SW 1271 (cell line): ENCODE results near the gene FANCC.
"Not testable (repeated sequence)": the region's sequence is repeated elsewhere in the genome, so short reads cannot be mapped to it uniquely, and the experiment has no call there.

Experiments used
- DNase-seq, 2 experiments: peaks; one replicate each; lab custom pipeline; 2025; lab: John Stamatoyannopoulos, UW

Gene FANCC

DNA sequence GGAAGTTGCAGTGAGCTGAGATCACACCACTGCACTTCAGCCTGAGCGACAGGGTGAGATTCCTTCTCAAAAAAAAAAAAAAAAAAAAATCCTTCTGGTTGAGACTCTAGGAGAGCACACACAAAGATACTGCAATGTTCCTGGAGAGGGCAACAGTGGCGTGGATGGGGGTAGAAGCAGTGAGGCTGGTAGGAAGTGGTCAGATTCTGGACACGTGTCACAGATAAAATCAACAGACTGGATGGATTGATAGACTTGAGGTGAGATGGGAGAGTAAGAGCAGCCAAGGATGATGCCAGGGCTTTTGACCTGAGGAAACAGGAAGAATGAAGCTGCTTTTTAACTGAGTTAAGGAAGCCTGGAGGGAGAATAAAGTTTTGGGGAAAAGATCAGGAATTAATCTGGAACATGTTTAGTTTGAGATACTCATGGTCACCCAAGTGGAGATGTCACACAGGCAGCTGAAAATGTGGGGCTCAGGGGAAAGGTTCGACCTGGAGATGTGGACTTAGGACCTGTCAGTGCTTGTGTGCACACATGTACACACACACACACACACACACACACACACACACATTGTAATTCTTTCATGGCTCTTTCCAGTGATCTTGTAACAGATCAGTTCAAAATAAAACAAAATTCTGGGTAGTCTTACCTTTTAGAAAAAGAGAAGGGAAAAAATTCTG is 88.1 kb downstream of the FANCC start:
- DNase-seq: no peak

DNA sequence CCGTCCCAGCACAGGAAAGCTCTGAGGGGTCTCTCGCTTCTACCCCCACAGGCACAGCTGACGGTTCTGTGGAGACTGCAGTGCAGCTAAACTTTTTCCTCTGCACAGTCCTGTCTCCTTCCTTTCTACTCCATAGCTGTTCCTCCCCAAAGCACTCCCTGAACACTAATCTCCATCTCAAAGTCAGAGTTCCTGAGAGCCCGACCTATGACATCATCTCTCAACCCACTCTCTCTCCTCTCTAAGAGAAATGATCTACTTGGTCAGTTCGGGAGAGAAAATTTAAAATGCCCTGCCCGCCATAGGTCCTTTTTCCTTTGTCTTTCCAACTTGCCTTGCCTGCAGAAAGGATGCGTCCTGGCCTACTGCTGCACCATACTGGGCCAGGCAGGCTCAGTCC is 90.6 kb downstream of the FANCC start:
- no peak for DNase-seq

- DNase-seq: no peak
Observed at GRCh38 chr9:95225726-95226106, 91.8 kb downstream of the FANCC start.

- no peak for DNase-seq
Observed at GRCh38 chr9:95225076-95225725, 92.3 kb downstream of the FANCC start.

DNA sequence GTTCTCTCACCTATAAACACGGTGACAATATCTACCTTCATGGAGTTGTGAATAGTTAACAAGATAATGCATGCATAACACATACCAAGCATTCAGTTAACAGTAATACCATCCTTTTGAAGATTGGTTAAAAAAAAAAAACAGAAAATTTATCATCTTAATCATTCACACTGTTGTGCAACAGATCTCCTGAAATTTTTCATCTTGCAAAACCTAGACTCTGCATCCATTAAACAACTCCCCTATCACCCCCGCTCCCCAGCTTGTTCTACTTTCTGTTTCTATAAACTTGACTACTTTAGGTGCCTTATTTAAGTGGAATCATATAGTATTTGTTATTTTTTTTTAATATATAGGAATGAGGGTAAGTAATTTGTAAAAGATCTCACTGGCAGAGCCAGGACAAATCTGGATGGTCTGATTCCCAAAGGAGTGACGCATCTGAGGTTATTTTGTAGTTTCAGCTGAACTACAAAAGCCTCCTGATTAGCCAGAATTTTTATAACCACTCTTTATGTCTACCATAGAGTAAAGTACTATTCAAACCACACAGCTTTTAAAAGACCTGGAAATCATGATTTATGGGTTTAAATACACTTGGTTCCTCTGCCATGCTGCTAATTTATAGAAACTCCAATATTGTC is 93.0 kb downstream of the FANCC start:
- no peak for DNase-seq

- DNase-seq: not testable (repeated sequence)
Observed at GRCh38 chr9:95220352-95220751, 97.2 kb downstream of the FANCC start.

- DNase-seq: no peak
Observed at GRCh38 chr9:95218773-95219172, 98.7 kb downstream of the FANCC start.

GRCh38 chr9:95217936-95218335 is 99.6 kb downstream of the FANCC start:
- no peak for DNase-seq

DNA sequence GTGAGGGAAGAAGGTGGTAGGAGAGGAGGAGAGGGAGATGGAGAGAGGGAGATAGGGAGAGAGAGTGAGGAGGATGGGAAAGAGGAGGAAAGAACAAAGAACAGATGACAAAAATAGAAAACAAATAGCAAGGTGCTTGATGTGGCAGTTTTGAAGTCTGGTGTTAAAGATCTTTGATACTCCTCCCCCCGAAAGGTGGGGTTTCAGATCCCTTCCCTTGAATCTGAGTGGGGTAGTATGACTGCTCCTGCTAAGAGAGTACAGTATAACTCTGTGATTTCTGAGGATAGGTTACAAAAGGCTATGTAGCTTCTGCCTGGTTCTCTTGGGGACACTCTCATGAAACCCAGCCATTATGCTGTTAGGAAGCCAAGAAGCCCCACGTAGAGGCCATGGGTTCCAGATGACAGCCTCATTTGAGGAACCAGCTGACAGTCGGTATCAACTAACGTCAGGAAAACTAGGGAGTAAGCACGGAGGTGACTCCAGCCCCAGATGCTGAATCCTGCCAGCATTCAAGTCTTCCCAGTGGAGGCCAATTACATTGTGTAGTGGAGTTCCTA is 102.1 kb downstream of the FANCC start:
- no peak for DNase-seq

DNA sequence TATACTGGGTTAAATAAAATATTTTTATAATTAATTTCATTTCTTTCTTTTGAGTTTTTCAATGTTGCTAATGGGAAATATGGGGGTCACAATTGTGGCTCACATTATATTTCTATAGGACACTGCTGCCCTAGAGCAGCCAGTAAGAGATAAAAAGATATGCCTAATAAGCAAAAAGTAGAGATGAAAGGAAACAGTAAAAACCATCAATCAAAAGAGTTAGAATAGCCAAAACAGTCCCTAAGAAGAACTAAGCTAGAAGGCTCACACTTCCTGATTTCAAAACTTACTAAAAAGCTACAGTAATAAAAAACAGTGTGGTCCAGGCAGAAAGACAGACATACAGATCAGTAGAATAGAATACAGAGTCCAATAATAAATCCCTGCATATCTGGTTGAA is 104.4 kb downstream of the FANCC start:
- DNase-seq: no peak

DNA sequence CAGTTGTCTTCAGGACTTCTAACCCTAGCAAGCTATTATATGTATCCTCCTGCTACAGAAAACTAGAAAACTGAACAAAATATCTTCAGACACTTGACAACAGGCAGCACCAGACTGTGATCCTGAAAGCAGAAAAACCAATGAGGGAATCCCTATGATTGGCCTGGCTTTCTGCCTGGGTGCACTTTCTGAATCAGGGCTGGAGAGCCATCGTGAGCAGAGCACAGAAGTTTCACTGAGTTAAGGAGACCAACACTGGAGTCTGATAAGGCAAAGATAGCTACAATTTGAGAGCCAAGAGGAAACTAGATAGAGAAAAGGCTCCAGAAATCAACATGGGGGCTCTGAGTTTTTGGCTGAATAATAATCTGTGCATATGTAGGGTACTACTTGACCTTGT is 106.5 kb downstream of the FANCC start:
- no peak for DNase-seq

DNA sequence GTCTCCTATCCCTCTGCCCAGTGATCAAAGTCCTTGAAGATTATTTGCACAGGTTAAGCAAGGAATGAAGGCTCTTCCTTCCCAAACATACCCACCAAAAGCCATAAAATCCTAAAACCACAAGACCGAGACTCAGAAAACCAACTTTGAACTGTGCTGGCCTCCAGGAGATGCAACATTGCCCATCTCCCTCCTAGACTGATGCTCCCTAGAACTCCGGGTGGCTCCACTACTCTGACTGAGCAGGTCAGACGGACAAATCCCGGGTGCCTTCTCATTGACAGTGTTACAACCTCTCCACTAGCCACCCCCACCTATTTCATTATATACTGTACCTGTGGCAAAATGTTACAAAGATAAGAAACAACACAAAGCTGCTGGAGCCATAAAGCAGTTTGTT is 110.1 kb downstream of the FANCC start:
- DNase-seq: no peak

DNA sequence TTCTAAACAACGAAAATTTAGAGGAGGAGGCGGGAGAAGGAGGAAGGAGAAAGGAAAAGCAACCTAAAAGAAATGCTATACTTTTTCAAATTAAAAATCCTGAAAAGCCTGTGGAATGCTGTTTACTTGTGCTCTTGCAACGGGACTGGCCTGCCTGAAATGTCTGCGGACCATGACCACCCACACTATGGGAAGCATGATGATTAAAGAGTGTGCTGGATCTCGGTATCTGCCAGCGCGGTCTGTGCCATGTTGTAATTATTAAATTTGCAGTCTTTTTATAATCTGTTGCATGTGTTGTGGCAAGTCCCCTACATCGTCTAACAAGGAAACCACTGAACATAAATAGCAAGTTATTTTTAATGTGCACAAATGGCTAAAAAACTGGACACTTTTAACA is 111.4 kb downstream of the FANCC start:
- DNase-seq: no peak

DNA sequence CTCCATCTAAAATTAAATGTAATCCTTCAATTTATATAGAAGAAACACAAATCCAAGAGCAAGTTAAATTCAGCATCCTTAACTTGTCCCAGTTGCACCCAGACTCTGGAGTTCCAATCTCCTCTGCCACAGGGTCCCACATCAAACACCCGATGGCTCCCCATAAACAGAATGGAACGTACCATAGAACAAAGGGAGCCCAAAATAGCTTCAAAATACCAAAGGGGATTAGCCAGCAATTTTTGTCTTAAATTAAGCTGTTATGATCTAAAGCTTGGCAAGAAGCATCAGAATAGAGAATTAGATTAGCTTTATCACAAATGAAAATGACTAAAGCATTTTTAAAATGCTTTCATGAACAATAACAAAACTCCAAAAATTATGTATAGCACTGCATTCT is 112.8 kb downstream of the FANCC start:
- DNase-seq: no peak

GRCh38 chr9:95204310-95204709 is 113.2 kb downstream of the FANCC start:
- DNase-seq: no peak

DNA sequence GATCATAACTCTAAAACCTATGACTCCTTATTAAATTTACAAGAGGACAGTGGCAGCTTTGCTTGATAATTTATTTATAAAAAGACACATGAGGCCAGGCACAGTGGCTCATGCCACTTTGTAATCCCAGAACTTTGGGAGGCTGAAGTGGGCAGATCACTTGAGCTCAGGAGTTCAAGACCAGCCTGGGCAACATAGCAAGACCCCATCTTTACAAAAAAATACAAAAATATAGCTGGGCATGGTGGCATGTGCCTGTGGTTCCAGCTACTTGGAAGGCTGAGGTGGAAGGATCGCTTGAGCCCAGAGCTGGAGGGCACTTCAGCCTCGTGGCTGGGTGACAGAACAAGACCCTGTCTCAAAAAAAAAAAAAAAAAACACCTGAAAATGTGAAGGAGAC is 114.5 kb downstream of the FANCC start:
- not testable (repeated sequence) for DNase-seq

DNA sequence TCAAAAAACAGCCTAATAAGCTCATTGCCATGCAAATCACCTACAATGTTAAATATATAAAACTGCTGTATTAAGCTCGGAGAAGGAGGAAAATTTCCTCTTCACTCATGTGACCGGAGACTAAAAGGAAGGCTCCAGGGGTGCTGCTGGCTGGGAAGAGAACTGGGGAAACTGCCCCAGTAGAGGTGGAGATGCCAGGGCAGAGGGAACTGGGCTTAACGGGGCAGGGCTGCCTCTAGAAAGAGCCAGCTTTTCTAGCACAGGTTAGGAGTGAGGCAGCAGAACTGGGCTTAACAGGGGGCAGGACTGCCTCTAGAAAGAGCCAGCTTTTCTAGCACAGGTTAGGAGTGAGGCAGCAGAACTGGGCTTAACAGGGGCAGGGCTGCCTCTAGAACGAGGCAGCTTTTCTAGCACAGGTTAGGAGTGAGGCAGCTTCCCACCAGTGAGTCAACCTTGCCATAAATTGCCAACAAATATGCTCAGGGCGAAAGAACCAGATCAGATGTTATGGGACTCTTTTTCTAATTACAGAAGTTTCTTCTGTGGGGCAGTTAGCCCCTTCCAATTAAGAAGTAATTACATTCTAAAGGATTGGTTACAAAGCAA is 115.3 kb downstream of the FANCC start:
- no peak for DNase-seq

DNA sequence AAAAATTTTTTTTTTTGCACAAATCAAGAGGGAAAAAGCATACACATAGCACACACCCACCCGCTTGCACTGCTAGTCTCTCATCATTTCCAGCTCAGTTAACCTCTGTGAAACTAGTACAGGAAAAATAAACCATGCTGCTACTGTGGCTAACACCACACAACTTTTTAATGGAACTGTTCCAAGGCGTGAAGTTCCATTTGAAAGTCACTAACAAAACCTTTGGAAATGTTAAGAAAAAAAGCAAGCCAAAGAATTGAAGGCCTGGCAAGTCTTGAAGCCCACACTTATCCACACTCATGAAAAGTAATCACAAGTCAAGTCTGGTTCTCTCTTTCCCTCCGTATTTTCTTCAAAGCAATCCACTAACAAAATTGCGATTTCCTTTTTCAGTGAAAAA is 116.3 kb downstream of the FANCC start:
- no peak for DNase-seq

GRCh38 chr9:95197692-95198271 is 119.7 kb downstream of the FANCC start:
- no peak for DNase-seq

DNA sequence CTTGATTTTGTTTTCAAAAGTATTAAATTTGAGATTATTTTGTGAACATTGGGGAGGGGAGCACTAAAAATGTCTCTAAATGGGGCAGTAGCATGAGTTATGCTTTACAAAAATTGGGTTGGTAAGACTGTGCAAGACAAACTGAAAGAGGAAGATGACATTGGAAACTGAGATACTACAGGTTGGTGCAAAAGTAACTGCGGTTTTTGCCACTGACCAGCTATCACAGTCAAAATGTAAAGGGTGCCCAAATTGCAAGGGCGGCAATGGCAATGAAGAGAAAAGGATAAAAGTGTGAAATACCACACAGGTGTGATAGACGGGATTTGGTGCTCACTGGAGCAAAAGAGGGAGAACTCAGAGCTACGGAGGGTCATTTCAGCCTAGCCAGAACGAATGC is 124.0 kb downstream of the FANCC start:
- no peak for DNase-seq

- no peak for DNase-seq
Observed at GRCh38 chr9:95193067-95193466, 124.4 kb downstream of the FANCC start.

GRCh38 chr9:95192631-95193030 is 124.9 kb downstream of the FANCC start:
- no peak for DNase-seq
